Bone marrow (tissue), 2 donors: ENCODE results near the gene GNPNAT1.
"Not testable (repeated sequence)": the region's sequence is repeated elsewhere in the genome, so short reads cannot be mapped to it uniquely, and the experiment has no call there.

Source experiments
- DNase-seq, 2 donors: peaks; one replicate each; lab custom pipeline; 2025; lab: John Stamatoyannopoulos, UW

GNPNAT1 gene

GRCh38 chr14:52729585-52729924 is 61.9 kb downstream of the GNPNAT1 start:
- DNase-seq: no peak

DNA sequence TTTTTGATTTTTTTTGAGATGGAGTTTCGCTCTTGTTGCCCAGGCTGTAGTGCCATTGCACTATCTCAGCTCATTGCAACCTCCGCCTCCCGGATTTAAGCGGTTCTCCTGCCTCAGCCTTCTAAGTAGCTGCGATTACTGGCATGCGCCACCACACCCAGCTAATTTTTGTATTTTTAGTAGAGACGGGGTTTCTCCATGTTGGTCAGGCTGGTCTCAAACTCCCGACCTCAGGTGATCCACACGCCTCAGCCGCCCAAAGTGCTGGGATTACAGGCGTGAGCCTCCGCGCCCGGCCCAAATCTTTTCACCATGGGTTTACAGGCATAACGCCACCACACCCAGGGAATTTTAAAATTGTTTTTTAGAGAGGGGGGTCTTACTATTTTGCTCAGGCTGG is 62.4 kb downstream of the GNPNAT1 start:
- DNase-seq: not testable (repeated sequence)

DNA sequence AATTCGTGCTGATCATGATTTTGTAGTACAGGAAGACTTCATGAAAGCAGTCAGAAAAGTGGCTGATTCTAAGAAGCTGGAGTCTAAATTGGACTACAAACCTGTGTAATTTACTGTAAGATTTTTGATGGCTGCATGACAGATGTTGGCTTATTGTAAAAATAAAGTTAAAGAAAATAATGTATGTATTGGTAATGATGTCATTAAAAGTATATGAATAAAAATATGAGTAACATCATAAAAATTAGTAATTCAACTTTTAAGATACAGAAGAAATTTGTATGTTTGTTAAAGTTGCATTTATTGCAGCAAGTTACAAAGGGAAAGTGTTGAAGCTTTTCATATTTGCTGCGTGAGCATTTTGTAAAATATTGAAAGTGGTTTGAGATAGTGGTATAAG is 63.9 kb downstream of the GNPNAT1 start:
- not testable (repeated sequence) for DNase-seq
